IMR-90 (cell line): ENCODE data around the gene KCNQ1. TPM values are rescaled to one million over a fixed set of nuclear protein-coding genes. Genes with fewer than 3 reads are reported as not detected.

ENCODE experiments used
- ATAC-seq: fragments of 200-7000 bp; cut with Tn5 transposase; 2 replicates; pipeline ENCODE4 v1.9.1; 2020; ENCODE audit warnings: low read depth, mild to moderate bottlenecking, moderate library complexity
- BruUV-seq: library from RNA; stranded (reverse); fragments of 400-500 nt; replicated peaks from 2 replicates; lab custom pipeline; 2021; lab: Mats Ljungman, UMichigan
- CTCF ChIA-PET: fragments of 300-600 bp; formaldehyde crosslinking; extraction: SDS; loops from one replicate; lab custom pipeline; 2021; ENCODE audit warnings: antibody characterized with exemption; lab: Yijun Ruan, JAX
- POLR2A ChIA-PET: fragments of 300-600 bp; sonication (Branson Sonifier 250); formaldehyde crosslinking; loops from one replicate; lab custom pipeline; 2022; ENCODE audit warnings: antibody characterized with exemption; ENCODE audit not compliant: unreplicated experiment; lab: Charles Lee
- DNase-seq: peaks from one replicate; pipeline ENCODE4 v3.0.0; 2013
- H2AFZ ChIP-seq: replicated peaks from 2 replicates; pipeline ENCODE3; 2013; ENCODE audit warnings: low read length, mild to moderate bottlenecking; ENCODE audit not compliant: poor library complexity
- H2AK5ac ChIP-seq: 2 replicates; pipeline ENCODE4 v1.6.1; 2013; ENCODE audit warnings: low read depth, low read length, inconsistent platforms
- H2AK9ac ChIP-seq: replicated peaks from 2 replicates; pipeline ENCODE3; 2013; ENCODE audit warnings: mild to moderate bottlenecking, low read depth, low read length, moderate library complexity; ENCODE audit not compliant: poor library complexity
- H2BK120ac ChIP-seq: 2 replicates; pipeline ENCODE4 v1.6.1; 2013; ENCODE audit warnings: low read depth, low read length, inconsistent platforms
- H2BK15ac ChIP-seq: 3 replicates; pipeline ENCODE4 v1.6.1; 2013; ENCODE audit warnings: low read depth, low read length, inconsistent platforms
- H2BK20ac ChIP-seq: 2 replicates; pipeline ENCODE4 v1.6.1; 2013; ENCODE audit warnings: low read depth, mild to moderate bottlenecking, inconsistent platforms, low read length, moderate library complexity
- H2BK5ac ChIP-seq: 2 replicates; pipeline ENCODE4 v1.6.1; 2013; ENCODE audit warnings: mild to moderate bottlenecking, low read depth, low read length, inconsistent platforms; ENCODE audit not compliant: poor library complexity, severe bottlenecking
- H3K14ac ChIP-seq: replicated peaks from 2 replicates; pipeline ENCODE4 v1.6.1; 2013; ENCODE audit warnings: low read depth, low read length, inconsistent platforms
- H3K18ac ChIP-seq: 2 replicates; pipeline ENCODE4 v1.6.1; 2013; ENCODE audit warnings: low read depth, low read length, control low read depth
- H3K23ac ChIP-seq: 2 replicates; pipeline ENCODE4 v1.6.1; 2013; ENCODE audit warnings: low read depth, low read length, inconsistent platforms
- H3K27ac ChIP-seq: 2 replicates; pipeline ENCODE4 v1.5.1; 2013; ENCODE audit warnings: mild to moderate bottlenecking, control low read depth, low read length; ENCODE audit not compliant: insufficient read depth
- H3K27me3 ChIP-seq: 2 replicates; pipeline ENCODE4 v1.6.1; 2013; ENCODE audit warnings: low read length; ENCODE audit not compliant: control insufficient read depth, insufficient read depth
- H3K36me3 ChIP-seq: 2 replicates; pipeline ENCODE4 v1.6.1; 2013; ENCODE audit warnings: low read length, mixed read lengths; ENCODE audit not compliant: control insufficient read depth, insufficient read depth
- H3K4ac ChIP-seq: 2 replicates; pipeline ENCODE4 v1.6.1; 2013; ENCODE audit warnings: low read depth, low read length, inconsistent platforms
- H3K4me1 ChIP-seq: 2 replicates; pipeline ENCODE4 v1.6.1; 2013; ENCODE audit warnings: low read length, mixed read lengths; ENCODE audit not compliant: control insufficient read depth, insufficient read depth
- H3K4me2 ChIP-seq: 2 replicates; pipeline ENCODE4 v1.6.1; 2013; ENCODE audit warnings: low read depth, mild to moderate bottlenecking, control low read depth, low read length, moderate library complexity
- H3K4me3 ChIP-seq: 2 replicates; pipeline ENCODE4 v1.5.1; 2013; ENCODE audit warnings: low read depth, mild to moderate bottlenecking, control low read depth, low read length, moderate library complexity; ENCODE audit not compliant: insufficient read depth
- H3K56ac ChIP-seq: 2 replicates; pipeline ENCODE4 v1.6.1; 2013; ENCODE audit warnings: low read length, inconsistent platforms; ENCODE audit not compliant: insufficient read depth; ENCODE audit errors: extremely low read depth
- H3K79me1 ChIP-seq, 2 experiments: 2 replicates each; pipeline ENCODE4 v1.6.1; 2013; ENCODE audit warnings: low read length in 2 of 2, inconsistent platforms in 1 of 2, low read depth in 1 of 2
- H3K9ac ChIP-seq: 2 replicates; pipeline ENCODE4 v1.6.1; 2013; ENCODE audit warnings: low read depth, low read length, control low read depth
- H3K9me1 ChIP-seq: 2 replicates; pipeline ENCODE4 v1.6.1; 2013; ENCODE audit warnings: low read length, inconsistent platforms; ENCODE audit not compliant: insufficient read depth
- H3K9me3 ChIP-seq: 2 replicates; pipeline ENCODE4 v1.6.1; 2013; ENCODE audit warnings: low read length; ENCODE audit not compliant: control insufficient read depth, insufficient read depth
- H4K20me1 ChIP-seq: 2 replicates; pipeline ENCODE4 v1.6.1; 2013; ENCODE audit warnings: low read length, inconsistent platforms; ENCODE audit not compliant: insufficient read depth
- H4K5ac ChIP-seq: 2 replicates; pipeline ENCODE4 v1.6.1; 2013; ENCODE audit warnings: mild to moderate bottlenecking, low read depth, low read length, control low read depth
- H4K8ac ChIP-seq, 2 experiments: 2 replicates each; pipeline ENCODE4 v1.6.1; 2013; ENCODE audit warnings: low read depth in 2 of 2, low read length in 2 of 2, control low read depth in 1 of 2, inconsistent platforms in 1 of 2
- H4K91ac ChIP-seq: 2 replicates; pipeline ENCODE4 v1.6.1; 2013; ENCODE audit warnings: low read depth, low read length, inconsistent platforms; ENCODE audit not compliant: insufficient read depth
- BHLHE40 ChIP-seq: fragments of 150-350 bp; IDR thresholded peaks from 2 replicates; pipeline ENCODE4 v1.6.1; 2016; ENCODE audit warnings: mild to moderate bottlenecking, low read depth, low read length
- CEBPB ChIP-seq: IDR thresholded peaks from 2 replicates; pipeline ENCODE4 v1.6.1; 2012; ENCODE audit warnings: low read depth, low read length, improper control_type of control experiment
- CHD1 ChIP-seq: IDR thresholded peaks from 2 replicates; pipeline ENCODE4 v1.6.1; 2012; ENCODE audit warnings: low read depth, low read length, improper control_type of control experiment
- FOS ChIP-seq: fragments of 150-350 bp; IDR thresholded peaks from 2 replicates; pipeline ENCODE4 v1.6.1; 2016; ENCODE audit warnings: low read depth, low read length
- MAFK ChIP-seq: IDR thresholded peaks from 2 replicates; pipeline ENCODE4 v1.6.1; 2012; ENCODE audit warnings: low read depth, low read length, improper control_type of control experiment
- MAZ ChIP-seq: IDR thresholded peaks from 2 replicates; pipeline ENCODE4 v1.6.1; 2012; ENCODE audit warnings: low read depth, mild to moderate bottlenecking, low read length, improper control_type of control experiment, moderate library complexity, borderline replicate concordance
- MXI1 ChIP-seq: IDR thresholded peaks from 2 replicates; pipeline ENCODE4 v1.6.1; 2012; ENCODE audit warnings: low read depth, mild to moderate bottlenecking, low read length, moderate library complexity, borderline replicate concordance
- NFE2L2 ChIP-seq: fragments of 150-350 bp; IDR thresholded peaks from 2 replicates; pipeline ENCODE4 v1.6.1; 2016; ENCODE audit warnings: low read depth, mild to moderate bottlenecking, low read length
- POLR2A ChIP-seq: IDR thresholded peaks from 2 replicates; pipeline ENCODE4 v1.6.1; 2012; ENCODE audit warnings: mild to moderate bottlenecking, low read depth, low read length
- RAD21 ChIP-seq: IDR thresholded peaks from 2 replicates; pipeline ENCODE4 v1.6.1; 2012; ENCODE audit warnings: low read length, improper control_type of control experiment
- RCOR1 ChIP-seq: IDR thresholded peaks from 2 replicates; pipeline ENCODE4 v1.6.1; 2012; ENCODE audit warnings: mild to moderate bottlenecking, low read length, improper control_type of control experiment; ENCODE audit not compliant: insufficient replicate concordance
- RFX5 ChIP-seq: IDR thresholded peaks from 2 replicates; pipeline ENCODE4 v1.8.0; 2012; ENCODE audit warnings: low read depth, mild to moderate bottlenecking, low read length, moderate library complexity
- SMC3 ChIP-seq: fragments of 150-350 bp; IDR thresholded peaks from 2 replicates; pipeline ENCODE4 v1.6.1; 2016; ENCODE audit warnings: low read depth, mild to moderate bottlenecking, antibody characterized with exemption, low read length, moderate library complexity
- WGBS, 2 experiments: methylation state at CpG; one replicate each; pipeline versions ENCODE4 v1.1.5 to v1.1.7; 2013; ENCODE audit warnings: missing lambda C conversion rate in 2 of 2; ENCODE audit not compliant: insufficient read length in 1 of 2; ENCODE audit errors: extremely low coverage in 2 of 2; 5-methylcytosine and 5-hydroxymethylcytosine counted together
- dilution Hi-C: fragments of 300-500 bp; cut with HindIII; formaldehyde crosslinking; loops from one replicate; pipeline ENCODE4 v1.14.3; 2018; ENCODE audit warnings: low sequenced_read_pairs; ENCODE audit not compliant: unreplicated experiment
- in situ Hi-C: fragments of 300-500 bp; cut with MboI; formaldehyde crosslinking; loops from 3 replicates; pipeline ENCODE4 v1.14.3; 2019; ENCODE audit warnings: low sequenced_read_pairs, inconsistent platforms, mixed read lengths
- intact Hi-C: fragments of 100-400 bp; cut with micrococcal nuclease; formaldehyde crosslinking; loops from 2 replicates; pipeline ENCODE4 v1.10.0; 2022
- polyA plus RNA-seq, 3 experiments: library from polyadenylated mRNA; depleted of rRNA; stranded (reverse); fragments of >200 nt; gene quantifications; 2 replicates each; pipeline ENCODE4 v1.2.3, GENCODE V29; 2012; ENCODE audit warnings: low replicate concordance in 1 of 3
- total RNA-seq: library from RNA; depleted of rRNA; stranded (reverse); fragments of >200 nt; gene quantifications from 2 replicates; pipeline ENCODE4 v1.2.3, GENCODE V29; 2012
- TF ChIP-seq, protein P1 (sequence below): fragments of 150-350 bp; IDR thresholded peaks from 2 replicates; pipeline ENCODE4 v1.6.1; 2016; ENCODE audit warnings: low read depth, mild to moderate bottlenecking, low read length, moderate library complexity, borderline replicate concordance
- TF ChIP-seq, protein P2 (sequence below): fragments of 150-350 bp; IDR thresholded peaks from 2 replicates; pipeline ENCODE4 v1.6.1; 2017; ENCODE audit warnings: mild to moderate bottlenecking, antibody characterized with exemption, low read length, low read depth
- TF ChIP-seq, protein P3 (sequence below): conservative IDR thresholded peaks from 2 replicates; pipeline ENCODE4 v1.5.1; 2012; ENCODE audit warnings: mild to moderate bottlenecking, low read depth, low read length, improper control_type of control experiment

KCNQ1 gene
- total and polyA plus RNA-seq, 2 of the 4 experiments (the other 2 are of a cell fraction): 0.07 TPM; not detected in 1

DNA sequence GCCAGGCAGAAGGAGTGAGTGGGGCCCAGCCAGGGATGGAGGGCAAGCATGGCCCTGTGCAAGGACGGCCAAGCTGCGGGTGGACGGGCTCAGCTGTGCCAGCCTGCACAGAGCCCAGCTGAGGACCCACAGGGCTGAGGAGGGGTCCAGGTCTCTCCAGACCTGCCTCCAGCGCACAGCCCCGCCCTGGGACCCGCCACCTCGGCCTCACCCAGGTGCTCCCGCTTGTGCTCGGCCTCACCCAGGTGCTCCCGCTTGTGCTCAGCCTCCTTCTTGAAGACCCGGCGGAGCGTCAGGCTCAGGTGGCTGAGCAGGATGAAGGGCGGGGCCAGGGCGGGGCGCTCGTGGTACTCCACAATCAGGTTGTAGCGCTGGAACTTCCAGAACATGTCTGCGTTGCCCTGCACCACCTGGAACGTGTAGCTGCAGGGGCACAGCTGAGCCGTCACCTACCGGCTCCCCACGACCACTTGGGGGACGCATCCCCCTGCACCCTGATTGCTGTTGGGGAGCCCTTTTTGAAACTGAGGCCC, 37.9 kb upstream of the KCNQ1 start:
- Histone ChIP-seq H2BK5ac (no peak overlapping the region), H3K23ac (no peak overlapping the region), H2BK20ac (no peak overlapping the region), H3K56ac (no peak overlapping the region), H3K27me3 (peaks cover 21% of the 10 kb centered on the region), H3K4me2 (no peak overlapping the region), H4K91ac (no peak overlapping the region), H2BK120ac (no peak overlapping the region), H2AFZ (no peak overlapping the region), H3K9me3 (no peaks in the 10 kb centered on the region), H3K79me1 (peaks cover 0 to 14% of the 10 kb centered on the region in 2 experiments; a peak in 2 of 4 replicates), H3K4me1 (peaks cover under 1% of the 10 kb centered on the region; the same call in 1 of the 2 replicates), H2AK9ac (no peak overlapping the region), H4K8ac (no peak overlapping the region), H3K9ac (no peak overlapping the region), H3K14ac (no peak overlapping the region), H3K4me3 (no peak overlapping the region), H2BK15ac (no peak overlapping the region), H2AK5ac (no peak overlapping the region), H3K36me3 (peaks cover 14% of the 10 kb centered on the region), H4K5ac (no peak overlapping the region), H3K4ac (no peak overlapping the region), H3K9me1 (no peaks in the 10 kb centered on the region), H3K27ac (no peak overlapping the region), H4K20me1 (no peaks in the 10 kb centered on the region), H3K18ac (no peak overlapping the region)
- BruUV-seq: no TSS peak
- DNase-seq (no peak), ATAC-seq (no peak)
- ChIA-PET POLR2A (no interaction called here), CTCF (no interaction called here)
- TF ChIP-seq MAZ: no peak
- no peak for TF ChIP-seq CHD1
- TF ChIP-seq, protein P1, sequence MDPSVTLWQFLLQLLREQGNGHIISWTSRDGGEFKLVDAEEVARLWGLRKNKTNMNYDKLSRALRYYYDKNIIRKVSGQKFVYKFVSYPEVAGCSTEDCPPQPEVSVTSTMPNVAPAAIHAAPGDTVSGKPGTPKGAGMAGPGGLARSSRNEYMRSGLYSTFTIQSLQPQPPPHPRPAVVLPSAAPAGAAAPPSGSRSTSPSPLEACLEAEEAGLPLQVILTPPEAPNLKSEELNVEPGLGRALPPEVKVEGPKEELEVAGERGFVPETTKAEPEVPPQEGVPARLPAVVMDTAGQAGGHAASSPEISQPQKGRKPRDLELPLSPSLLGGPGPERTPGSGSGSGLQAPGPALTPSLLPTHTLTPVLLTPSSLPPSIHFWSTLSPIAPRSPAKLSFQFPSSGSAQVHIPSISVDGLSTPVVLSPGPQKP: no peak
- no peak for TF ChIP-seq BHLHE40
- no peak for TF ChIP-seq MXI1
- TF ChIP-seq SMC3: no peak
- TF ChIP-seq RFX5: no peak
- TF ChIP-seq MAFK: no peak
- TF ChIP-seq RAD21: no peak
- TF ChIP-seq FOS: no peak
- no peak for TF ChIP-seq NFE2L2
- TF ChIP-seq, protein P2, sequence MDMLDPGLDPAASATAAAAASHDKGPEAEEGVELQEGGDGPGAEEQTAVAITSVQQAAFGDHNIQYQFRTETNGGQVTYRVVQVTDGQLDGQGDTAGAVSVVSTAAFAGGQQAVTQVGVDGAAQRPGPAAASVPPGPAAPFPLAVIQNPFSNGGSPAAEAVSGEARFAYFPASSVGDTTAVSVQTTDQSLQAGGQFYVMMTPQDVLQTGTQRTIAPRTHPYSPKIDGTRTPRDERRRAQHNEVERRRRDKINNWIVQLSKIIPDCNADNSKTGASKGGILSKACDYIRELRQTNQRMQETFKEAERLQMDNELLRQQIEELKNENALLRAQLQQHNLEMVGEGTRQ: no peak
- TF ChIP-seq CEBPB: no peak
- TF ChIP-seq POLR2A: no peak
- TF ChIP-seq, protein P3, sequence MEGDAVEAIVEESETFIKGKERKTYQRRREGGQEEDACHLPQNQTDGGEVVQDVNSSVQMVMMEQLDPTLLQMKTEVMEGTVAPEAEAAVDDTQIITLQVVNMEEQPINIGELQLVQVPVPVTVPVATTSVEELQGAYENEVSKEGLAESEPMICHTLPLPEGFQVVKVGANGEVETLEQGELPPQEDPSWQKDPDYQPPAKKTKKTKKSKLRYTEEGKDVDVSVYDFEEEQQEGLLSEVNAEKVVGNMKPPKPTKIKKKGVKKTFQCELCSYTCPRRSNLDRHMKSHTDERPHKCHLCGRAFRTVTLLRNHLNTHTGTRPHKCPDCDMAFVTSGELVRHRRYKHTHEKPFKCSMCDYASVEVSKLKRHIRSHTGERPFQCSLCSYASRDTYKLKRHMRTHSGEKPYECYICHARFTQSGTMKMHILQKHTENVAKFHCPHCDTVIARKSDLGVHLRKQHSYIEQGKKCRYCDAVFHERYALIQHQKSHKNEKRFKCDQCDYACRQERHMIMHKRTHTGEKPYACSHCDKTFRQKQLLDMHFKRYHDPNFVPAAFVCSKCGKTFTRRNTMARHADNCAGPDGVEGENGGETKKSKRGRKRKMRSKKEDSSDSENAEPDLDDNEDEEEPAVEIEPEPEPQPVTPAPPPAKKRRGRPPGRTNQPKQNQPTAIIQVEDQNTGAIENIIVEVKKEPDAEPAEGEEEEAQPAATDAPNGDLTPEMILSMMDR: no peak
- TF ChIP-seq RCOR1: no peak
- intact Hi-C loops: no loop called here
- in situ Hi-C loops: no loop called here
- 90% methylated on average over 20 of the region's 24 CpGs; no CpG with 5 or more reads in 1 of the 2 experiments for WGBS, 2 experiments
- dilution Hi-C loops: no loop called here
